Fibroblast of the aortic adventitia (primary cell): Measurements from ENCODE around the gene PDS5B. TPM values are rescaled to one million over a fixed set of nuclear protein-coding genes. Genes with fewer than 3 reads are reported as not detected.

Experiments
- DNase-seq: peaks from one replicate; pipeline ENCODE4 v3.0.0-alpha.2; 2010; ENCODE audit warnings: low read depth
- H3K4me3 ChIP-seq: 2 replicates; pipeline ENCODE4 v1.5.1; 2011; ENCODE audit warnings: low read depth, mild to moderate bottlenecking, control low read depth, low read length, moderate library complexity
- total RNA-seq: library from RNA; depleted of rRNA; stranded (reverse); fragments of >200 nt; gene quantifications from 2 replicates; pipeline ENCODE4 v1.2.3, GENCODE V29; 2012; ENCODE audit warnings: low replicate concordance
- TF ChIP-seq, protein P1 (sequence below): IDR thresholded peaks from 2 replicates; pipeline ENCODE4 v1.5.1; 2011; ENCODE audit warnings: mild to moderate bottlenecking, low read length, control low read depth, inconsistent platforms; ENCODE audit not compliant: insufficient read depth

Gene PDS5B
- total RNA-seq, 1 donor, result 46.5 TPM

DNA sequence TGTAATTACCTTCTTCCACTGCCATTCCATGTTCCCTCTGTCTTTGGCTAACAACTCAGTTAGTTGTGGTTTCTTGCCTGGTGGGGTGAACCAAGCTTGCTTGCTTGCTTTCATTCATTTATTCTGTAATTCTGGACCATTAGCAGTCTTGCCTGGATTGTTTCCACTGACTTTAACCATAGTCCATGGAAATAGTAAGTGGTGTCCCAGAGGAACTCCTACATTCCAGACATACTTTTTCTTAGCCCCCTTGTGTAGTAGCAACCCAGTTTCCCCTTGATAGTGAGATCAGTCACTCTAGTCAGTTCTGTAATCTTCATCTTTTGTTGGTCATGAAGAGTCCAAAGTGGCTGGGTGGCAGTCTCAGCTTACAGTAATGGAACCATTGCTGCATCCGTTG is 23.2 kb downstream of the PDS5B start:
- TF ChIP-seq, protein P1, sequence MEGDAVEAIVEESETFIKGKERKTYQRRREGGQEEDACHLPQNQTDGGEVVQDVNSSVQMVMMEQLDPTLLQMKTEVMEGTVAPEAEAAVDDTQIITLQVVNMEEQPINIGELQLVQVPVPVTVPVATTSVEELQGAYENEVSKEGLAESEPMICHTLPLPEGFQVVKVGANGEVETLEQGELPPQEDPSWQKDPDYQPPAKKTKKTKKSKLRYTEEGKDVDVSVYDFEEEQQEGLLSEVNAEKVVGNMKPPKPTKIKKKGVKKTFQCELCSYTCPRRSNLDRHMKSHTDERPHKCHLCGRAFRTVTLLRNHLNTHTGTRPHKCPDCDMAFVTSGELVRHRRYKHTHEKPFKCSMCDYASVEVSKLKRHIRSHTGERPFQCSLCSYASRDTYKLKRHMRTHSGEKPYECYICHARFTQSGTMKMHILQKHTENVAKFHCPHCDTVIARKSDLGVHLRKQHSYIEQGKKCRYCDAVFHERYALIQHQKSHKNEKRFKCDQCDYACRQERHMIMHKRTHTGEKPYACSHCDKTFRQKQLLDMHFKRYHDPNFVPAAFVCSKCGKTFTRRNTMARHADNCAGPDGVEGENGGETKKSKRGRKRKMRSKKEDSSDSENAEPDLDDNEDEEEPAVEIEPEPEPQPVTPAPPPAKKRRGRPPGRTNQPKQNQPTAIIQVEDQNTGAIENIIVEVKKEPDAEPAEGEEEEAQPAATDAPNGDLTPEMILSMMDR, result no peak
- no peak overlapping the region for H3K4me3 ChIP-seq
- DNase-seq, result no peak

DNA sequence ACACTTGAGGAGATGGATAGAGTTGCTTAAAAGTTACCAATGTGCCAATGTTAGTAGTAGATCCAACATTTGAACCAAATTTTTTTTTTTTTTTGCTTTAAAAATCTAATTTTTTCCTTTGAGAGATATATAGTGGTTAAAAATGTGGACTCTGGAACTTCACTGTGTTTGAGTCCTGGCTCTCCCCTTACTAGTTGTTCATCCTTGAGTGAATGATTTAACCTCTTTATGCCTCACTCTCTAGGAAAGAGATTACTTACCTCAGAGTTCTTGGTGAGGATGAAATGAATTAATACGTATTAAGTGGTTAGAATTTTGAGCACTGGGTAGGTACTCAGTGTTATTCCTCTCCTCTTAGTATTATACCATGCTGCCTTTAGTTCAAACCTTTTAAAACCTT is 24.3 kb downstream of the PDS5B start:
- TF ChIP-seq, protein P1, result no peak
- no peak for DNase-seq
- H3K4me3 ChIP-seq, result no peak overlapping the region

DNA sequence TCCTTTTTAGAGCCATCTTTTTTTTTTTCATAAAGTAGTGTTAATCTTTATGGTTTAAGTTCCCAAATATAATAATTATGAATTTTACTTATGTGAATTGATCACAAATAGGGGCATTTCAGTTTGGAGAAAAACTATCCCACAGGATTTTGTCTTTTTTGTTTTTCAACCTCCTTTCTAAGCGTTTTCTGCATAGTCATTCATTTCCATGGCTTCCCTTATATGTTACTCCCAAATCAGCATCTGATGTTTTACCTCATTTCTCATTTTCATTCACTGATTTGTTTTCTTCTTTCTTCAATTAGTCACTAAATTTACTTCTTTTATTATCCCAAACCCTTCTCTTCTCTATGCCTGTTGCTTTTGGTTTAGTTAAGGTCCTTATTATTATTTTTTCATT is 24.7 kb downstream of the PDS5B start:
- TF ChIP-seq, protein P1, result no peak
- no peak overlapping the region for H3K4me3 ChIP-seq
- DNase-seq, result no peak

DNA sequence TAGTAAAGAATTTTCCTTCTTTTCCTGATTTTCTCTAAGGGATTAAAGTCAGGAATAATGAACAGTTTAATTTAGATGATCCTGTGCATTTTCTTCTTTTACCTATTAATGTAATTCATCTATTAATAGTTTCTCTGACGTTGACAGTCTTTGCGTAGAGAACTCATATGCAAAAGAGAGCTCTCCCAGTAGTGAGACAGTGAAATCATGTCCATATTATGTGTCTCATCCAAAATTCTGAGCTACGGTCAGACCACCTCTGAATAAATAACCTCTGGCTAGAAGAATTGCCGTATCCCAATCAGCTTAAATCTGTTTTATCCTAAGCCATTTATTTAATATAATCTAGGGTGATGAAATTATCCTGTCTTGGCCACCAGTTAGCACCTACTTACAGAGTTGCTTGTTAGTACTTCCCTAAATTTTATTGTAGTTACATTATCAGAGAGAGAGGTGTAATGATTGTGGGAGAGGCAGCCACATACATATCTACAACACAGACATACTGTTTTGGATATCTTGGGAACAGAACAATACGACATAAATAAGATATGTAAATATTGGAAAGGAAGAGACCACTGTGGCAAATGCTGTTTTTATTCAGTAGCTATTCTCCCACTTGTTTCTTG is 30.7 kb downstream of the PDS5B start:
- H3K4me3 ChIP-seq, result no peak overlapping the region
- TF ChIP-seq, protein P1, result no peak
- no peak for DNase-seq

DNA sequence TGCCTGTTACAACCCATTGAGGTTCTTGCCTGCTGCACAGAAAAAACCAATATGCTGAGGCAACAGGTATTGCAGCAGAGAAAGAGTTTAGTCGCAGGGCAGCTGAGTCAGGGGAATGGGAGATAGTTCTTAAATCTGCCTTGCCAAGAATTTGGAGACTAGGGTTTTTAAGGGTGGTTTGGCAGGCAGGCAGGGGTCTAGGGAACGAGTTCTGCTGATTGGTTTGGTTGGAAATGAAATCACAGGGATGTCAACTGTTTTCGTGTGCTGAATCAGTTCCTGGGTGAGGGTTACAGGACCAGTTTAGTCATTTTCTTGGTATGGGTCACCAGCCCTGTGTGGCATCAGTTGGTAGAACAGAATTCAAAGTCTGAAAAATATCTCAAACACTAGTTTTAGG is 36.6 kb downstream of the PDS5B start:
- TF ChIP-seq, protein P1, result no peak
- DNase-seq, result no peak
- no peak overlapping the region for H3K4me3 ChIP-seq

DNA sequence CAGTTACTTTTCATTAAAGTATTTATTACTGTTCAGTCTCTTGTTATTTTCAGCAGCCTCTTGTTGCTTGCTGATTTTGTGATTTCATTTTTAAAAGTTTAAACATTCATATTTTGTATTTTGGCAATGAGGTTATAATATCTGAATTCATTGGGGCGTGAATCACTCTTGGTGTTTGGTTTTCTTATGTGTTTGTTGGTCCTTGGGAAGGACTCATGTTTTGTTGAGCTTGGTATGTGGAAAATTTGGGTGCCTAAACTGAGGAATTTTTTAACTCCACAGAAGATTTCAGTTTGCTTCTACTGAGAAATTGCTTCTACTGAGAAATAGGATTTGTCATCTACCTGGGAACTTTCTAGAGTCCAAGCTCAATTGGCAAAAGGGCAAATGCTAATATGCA is 38.2 kb downstream of the PDS5B start:
- TF ChIP-seq, protein P1, result no peak
- H3K4me3 ChIP-seq, result no peak overlapping the region
- DNase-seq, result peak; percentile 42

DNA sequence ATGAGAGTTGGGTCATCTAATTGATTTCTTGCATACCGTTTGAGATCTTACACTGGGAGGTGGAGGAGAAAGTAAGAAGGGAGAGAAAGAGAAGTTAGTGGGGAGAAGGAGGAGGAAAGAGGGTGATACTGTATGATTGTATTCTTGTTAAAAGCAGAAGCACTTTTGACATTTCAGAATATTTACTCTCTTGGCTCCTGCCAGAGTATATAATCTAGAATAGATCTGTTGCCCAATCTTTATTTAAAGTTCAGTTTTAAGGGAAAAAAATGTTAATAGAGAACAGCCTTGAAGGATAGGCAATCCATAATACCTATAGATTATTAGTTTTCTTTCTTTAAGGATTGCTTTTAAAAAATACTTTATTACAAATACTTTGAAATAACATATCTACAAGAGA is 41.5 kb downstream of the PDS5B start:
- TF ChIP-seq, protein P1, result no peak
- no peak overlapping the region for H3K4me3 ChIP-seq
- DNase-seq, result no peak
